Right lobe of liver (tissue), 6 donors: ENCODE measurements around the gene INTS7. TPM values are rescaled to one million over a fixed set of nuclear protein-coding genes. Genes with fewer than 3 reads are reported as not detected.

Source experiments
- ATAC-seq, 4 donors: fragments of 200-7000 bp; cut with Tn5 transposase; one replicate each; pipeline ENCODE4 v1.9.1; 2020; ENCODE audit warnings: mild to moderate bottlenecking in 4 of 4, moderate library complexity in 4 of 4
- DNase-seq, 3 donors: peaks; one replicate each; pipeline ENCODE4 v3.0.0-alpha.2; 2020
- H3K27ac ChIP-seq, 3 donors: fragments of 200-600 bp; one replicate each; pipeline ENCODE4 v1.8.0; 2022
- H3K27me3 ChIP-seq, 2 donors: fragments of 200-600 bp; one replicate each; pipeline ENCODE4 v1.8.0; 2022
- H3K36me3 ChIP-seq, 4 donors: fragments of 200-600 bp; sonication (generic) in 1 of 4; one replicate each; pipeline versions ENCODE4 v1.5.1 to v1.8.0; 2017 to 2022; ENCODE audit warnings: control low read depth in 1 of 4
- H3K4me1 ChIP-seq, 4 donors: fragments of 200-600 bp; sonication (generic) in 1 of 4; one replicate each; pipeline versions ENCODE4 v1.5.1 to v1.8.0; 2017 to 2022; ENCODE audit warnings: control low read depth in 1 of 4
- H3K4me3 ChIP-seq, 3 donors: fragments of 200-600 bp; one replicate each; pipeline ENCODE4 v1.8.0; 2022
- H3K9me3 ChIP-seq, 4 donors: fragments of 200-600 bp; sonication (generic) in 1 of 4; one replicate each; pipeline versions ENCODE4 v1.5.1 to v1.8.0; 2017 to 2022; ENCODE audit warnings: control low read depth in 1 of 4
- CTCF ChIP-seq, 4 donors: fragments of 200-600 bp in 3 of 4; fragments of 450-650 bp in 1 of 4; IDR thresholded peaks; one replicate each; pipeline versions ENCODE4 v1.5.1 to v1.8.0; 2016 to 2022; ENCODE audit warnings: antibody characterized with exemption in 4 of 4, mild to moderate bottlenecking in 2 of 4
- POLR2A ChIP-seq: fragments of 450-650 bp; IDR thresholded peaks from one replicate; pipeline ENCODE4 v1.6.1; 2017; ENCODE audit warnings: antibody characterized with exemption, mild to moderate bottlenecking
- WGBS: methylation state at CpG from one replicate; pipeline ENCODE4 v1.1.6; 2018; ENCODE audit warnings: low coverage, low lambda C conversion rate; ENCODE audit not compliant: insufficient coverage; ENCODE audit errors: missing lambda C conversion rate; 5-methylcytosine and 5-hydroxymethylcytosine counted together
- intact Hi-C, 2 donors: fragments of 100-400 bp; cut with DNase I; formaldehyde crosslinking; loops; one replicate each; pipeline versions ENCODE4 v1.11.2 to v1.14.1; 2022
- total RNA-seq, 6 experiments: library from RNA; depleted of rRNA in 2 of 6; stranded (reverse); fragments of >200 nt in 2 of 6; fragmentation: NEBNext Ultra II Directional in 3 of 6; extraction: Animal tissue kit (Norgen Biotek cat#: 25700) in 3 of 6; gene quantifications; one replicate each; pipeline versions ENCODE4 v1.1.0 to v1.2.4, GENCODE V29; 2016 to 2023
- donor health status: DM: no; HTN: yes; CAD: no.
- donor health status: DM: no; HTN: no; CAD: no.
- donor health status: DM: no; HTN: no; CAD: no.
- donor health status: DM: no; HTN: yes; CAD: no.
- donor health status: DM: no; HTN: yes; CAD: no.

INTS7 gene
- total RNA-seq, 6 experiments from 2014 or later, result 5.9 to 14.2 (median 9.6) TPM

GRCh38 chr1:211932933-211933254, 102.5 kb downstream of the INTS7 start:
- intact Hi-C loops, result no loop called here
- H3K27ac ChIP-seq, result no peak overlapping the region
- no peak for TF ChIP-seq POLR2A
- TF ChIP-seq CTCF (IDR thresholded peaks at IDR 0.05), result no peak
- ATAC-seq, result peak in 1 of 4 donors; percentile 31
- no peaks in the 10 kb centered on the region for H3K27me3 ChIP-seq
- H3K36me3 ChIP-seq, result no peaks in the 10 kb centered on the region
- DNase-seq, result no peak
- H3K4me1 ChIP-seq, result peaks cover 0 to 30% (median 2%) of the 10 kb centered on the region in 4 donors
- no peaks in the 10 kb centered on the region for H3K9me3 ChIP-seq
- no peak overlapping the region for H3K4me3 ChIP-seq

- H3K27ac ChIP-seq, result no peak overlapping the region
- no peak for TF ChIP-seq CTCF (IDR thresholded peaks at IDR 0.05)
- TF ChIP-seq POLR2A, result no peak
- DNase-seq (no peak), ATAC-seq (peak in 1 of 4 donors; percentile 5)
- H3K4me3 ChIP-seq, result no peak overlapping the region
- intact Hi-C loops, result no loop called here
- H3K27me3 ChIP-seq, result no peaks in the 10 kb centered on the region
- 74% methylated on average over 5 of the region's 9 CpGs for WGBS
- H3K4me1 ChIP-seq, result peaks cover 0 to 29% (median 2%) of the 10 kb centered on the region in 4 donors
- no peaks in the 10 kb centered on the region for H3K36me3 ChIP-seq
- no peaks in the 10 kb centered on the region for H3K9me3 ChIP-seq
Observed at GRCh38 chr1:211932231-211932932, 103.0 kb downstream of the INTS7 start.

- intact Hi-C loops, result no loop called here
- Histone ChIP-seq H3K4me1 (peaks cover 0 to 29% (median 2%) of the 10 kb centered on the region in 4 donors), H3K27ac (peak overlapping the region; percentile 37 to 74 (median 58)), H3K27me3 (no peaks in the 10 kb centered on the region), H3K9me3 (no peaks in the 10 kb centered on the region), H3K4me3 (no peak overlapping the region), H3K36me3 (no peaks in the 10 kb centered on the region)
- no peak for TF ChIP-seq CTCF (IDR thresholded peaks at IDR 0.05)
- no peak for TF ChIP-seq POLR2A
- ATAC-seq (no peak), DNase-seq (no peak)
- WGBS, result 74% methylated on average over 2 of the region's 2 CpGs
Observed at GRCh38 chr1:211929683-211930082, 105.7 kb downstream of the INTS7 start.

GRCh38 chr1:211928993-211929637, 106.2 kb downstream of the INTS7 start:
- Histone ChIP-seq H3K4me1 (peaks cover 0 to 29% (median 2%) of the 10 kb centered on the region in 4 donors), H3K9me3 (no peaks in the 10 kb centered on the region), H3K27ac (peak overlapping the region; percentile 37 to 74 (median 58)), H3K4me3 (no peak overlapping the region), H3K36me3 (no peaks in the 10 kb centered on the region), H3K27me3 (no peaks in the 10 kb centered on the region)
- ATAC-seq, result peak; percentile 87 to 92 (median 90)
- intact Hi-C loops, result no loop called here
- 38% methylated on average over 9 of the region's 9 CpGs for WGBS
- TF ChIP-seq CTCF (IDR thresholded peaks at IDR 0.05), result no peak
- no peak for TF ChIP-seq POLR2A
- peak in 2 of 3 donors; percentile 41 to 72 for DNase-seq
